MCF 10A (cell line): ENCODE results near the gene PIEZO2. TPM values are rescaled to one million over a fixed set of nuclear protein-coding genes. Genes with fewer than 3 reads are reported as not detected.

Source experiments
- BruUV-seq: library from RNA; stranded (reverse); fragments of 400-500 nt; replicated peaks from 2 replicates; lab custom pipeline; 2021; lab: Mats Ljungman, UMichigan
- CTCF ChIA-PET: fragments of 300-600 bp; sonication (Branson Sonifier 250); formaldehyde crosslinking; extraction: SDS; loops from one replicate; lab custom pipeline; 2021; ENCODE audit warnings: antibody characterized with exemption, inconsistent platforms; lab: Yijun Ruan, JAX
- POLR2A ChIA-PET: fragments of 300-600, 350-650 bp; sonication (Branson Sonifier 250); formaldehyde crosslinking; extraction: SDS; loops from one replicate; lab custom pipeline; 2020; ENCODE audit warnings: antibody characterized with exemption, inconsistent platforms; lab: Yijun Ruan, JAX
- DNase-seq: peaks from one replicate; pipeline ENCODE4 v3.0.0-alpha.2; 2018; ENCODE audit not compliant: unreplicated experiment
- H3K27ac Mint-ChIP-seq: one replicate; pipeline ENCODE4 v1.8.0; 2022; ENCODE audit warnings: mild to moderate bottlenecking, low read depth, mixed read lengths; ENCODE audit not compliant: unreplicated experiment
- H3K27me3 Mint-ChIP-seq: one replicate; pipeline ENCODE4 v1.8.0; 2022; ENCODE audit warnings: mixed read lengths; ENCODE audit not compliant: insufficient read depth, unreplicated experiment
- H3K36me3 Mint-ChIP-seq: one replicate; pipeline ENCODE4 v1.8.0; 2022; ENCODE audit warnings: mild to moderate bottlenecking, moderate library complexity, mixed read lengths; ENCODE audit not compliant: insufficient read depth, unreplicated experiment
- H3K4me1 Mint-ChIP-seq: one replicate; pipeline ENCODE4 v1.8.0; 2022; ENCODE audit warnings: mixed read lengths; ENCODE audit not compliant: insufficient read depth, unreplicated experiment
- H3K4me3 Mint-ChIP-seq: one replicate; pipeline ENCODE4 v1.8.0; 2022; ENCODE audit warnings: mild to moderate bottlenecking, moderate library complexity, mixed read lengths; ENCODE audit not compliant: unreplicated experiment
- H3K9me3 Mint-ChIP-seq: one replicate; pipeline ENCODE4 v1.8.0; 2022; ENCODE audit warnings: mixed read lengths; ENCODE audit not compliant: unreplicated experiment
- CTCF ChIP-seq: fragments of 200-600 bp; IDR thresholded peaks from one replicate; pipeline ENCODE4 v1.8.0; 2022; ENCODE audit warnings: antibody characterized with exemption, mild to moderate bottlenecking; ENCODE audit not compliant: unreplicated experiment
- intact Hi-C: fragments of 100-400 bp; cut with micrococcal nuclease; formaldehyde crosslinking; loops from 2 replicates; pipeline ENCODE4 v1.14.1; 2022
- total RNA-seq: library from RNA; stranded (reverse); gene quantifications from 2 replicates; pipeline ENCODE4 v1.2.3, GENCODE V29; 2022

The PIEZO2 gene
- total RNA-seq, 1 experiment from 2014 or later, result 0.49 TPM

- no peaks in the 10 kb centered on the region for H3K36me3 Mint-ChIP-seq
- no TSS peak for BruUV-seq
- no peak for TF ChIP-seq CTCF
- peaks cover 6% of the 10 kb centered on the region for H3K4me1 Mint-ChIP-seq
- no peak for DNase-seq
- no peaks in the 10 kb centered on the region for H3K9me3 Mint-ChIP-seq
- peaks cover 12% of the 10 kb centered on the region for H3K27me3 Mint-ChIP-seq
- intact Hi-C loops, result no loop called here
- no peak overlapping the region for H3K27ac Mint-ChIP-seq
- ChIA-PET CTCF (interaction anchor here (0.7 kb wide), 1 partner anchor 34 kb away, joined by 3 read pairs; no protein-coding TSS in a partner anchor), POLR2A (interaction anchor here (0.6 kb wide), 1 partner anchor 44 kb away, joined by 3 read pairs; no protein-coding TSS in a partner anchor)
- H3K4me3 Mint-ChIP-seq, result no peak overlapping the region
These were observed 444.1 kb downstream of the PIEZO2 start for GRCh38 chr18:10705291-10705690.

GRCh38 chr18:10702206-10702605 is 447.2 kb downstream of the PIEZO2 start:
- Mint-ChIP-seq H3K36me3 (no peaks in the 10 kb centered on the region), H3K4me1 (peaks cover 6% of the 10 kb centered on the region), H3K4me3 (no peak overlapping the region), H3K9me3 (no peaks in the 10 kb centered on the region), H3K27ac (no peak overlapping the region), H3K27me3 (peaks cover 12% of the 10 kb centered on the region)
- ChIA-PET CTCF (no interaction called here), POLR2A (no interaction called here)
- intact Hi-C loops, result no loop called here
- no TSS peak for BruUV-seq
- TF ChIP-seq CTCF, result no peak
- DNase-seq, result no peak

GRCh38 chr18:10690366-10690765 is 459.0 kb downstream of the PIEZO2 start:
- H3K9me3 Mint-ChIP-seq, result no peaks in the 10 kb centered on the region
- H3K27ac Mint-ChIP-seq, result peak overlapping the region; percentile 36
- intact Hi-C loops, result no loop called here
- H3K4me1 Mint-ChIP-seq, result peaks cover 24% of the 10 kb centered on the region
- no peaks in the 10 kb centered on the region for H3K27me3 Mint-ChIP-seq
- DNase-seq, result no peak
- BruUV-seq, result no TSS peak
- ChIA-PET POLR2A (no interaction called here), CTCF (no interaction called here)
- H3K4me3 Mint-ChIP-seq, result no peak overlapping the region
- H3K36me3 Mint-ChIP-seq, result peaks cover 9% of the 10 kb centered on the region
- TF ChIP-seq CTCF, result no peak

GRCh38 chr18:10690035-10690329 is 459.4 kb downstream of the PIEZO2 start:
- intact Hi-C loops, result no loop called here
- peaks cover 24% of the 10 kb centered on the region for H3K4me1 Mint-ChIP-seq
- H3K9me3 Mint-ChIP-seq, result no peaks in the 10 kb centered on the region
- no peak overlapping the region for H3K4me3 Mint-ChIP-seq
- DNase-seq, result no peak
- no peak for TF ChIP-seq CTCF
- H3K36me3 Mint-ChIP-seq, result peaks cover 9% of the 10 kb centered on the region
- H3K27me3 Mint-ChIP-seq, result no peaks in the 10 kb centered on the region
- BruUV-seq, result no TSS peak
- ChIA-PET POLR2A (no interaction called here), CTCF (interaction anchor here (1.1 kb wide), 1 partner anchor 127 kb away, joined by 3 read pairs; no protein-coding TSS in a partner anchor)
- H3K27ac Mint-ChIP-seq, result peak overlapping the region; percentile 36
